GM12891 (cell line): ENCODE data around the gene TXNDC12.

Experiments
- PAX5 ChIP-seq: IDR thresholded peaks from 2 replicates; pipeline ENCODE4 v1.6.1; 2011; ENCODE audit warnings: low read length, moderate library complexity, mild to moderate bottlenecking; ENCODE audit not compliant: insufficient read depth, severe bottlenecking
- POLR2A ChIP-seq: IDR thresholded peaks from 2 replicates; pipeline ENCODE4 v1.6.1; 2011; ENCODE audit warnings: low read depth, low read length, control low read depth
- POLR2AphosphoS5 ChIP-seq: IDR thresholded peaks from 2 replicates; pipeline ENCODE4 v1.6.1; 2011; ENCODE audit warnings: low read depth, low read length, control low read depth
- TAF1 ChIP-seq: IDR thresholded peaks from 2 replicates; pipeline ENCODE4 v1.6.1; 2011; ENCODE audit warnings: low read depth, low read length, control low read depth

- no peak for TF ChIP-seq POLR2A
- TF ChIP-seq POLR2AphosphoS5, result no peak
- TF ChIP-seq PAX5, result no peak
- TF ChIP-seq TAF1, result no peak
These were observed 65.2 kb downstream of the TXNDC12 start for GRCh38 chr1:51989582-51990477.
